NCI-H526 (cell line): ENCODE measurements around the gene SPINT3.

ENCODE experiments used
- DNase-seq, 2 experiments: peaks; one replicate each; lab custom pipeline; 2025; lab: John Stamatoyannopoulos, UW

Gene SPINT3

GRCh38 chr20:45462711-45463509 lies 52.5 kb downstream of the SPINT3 start:
- DNase-seq = no peak
